H7 (cell line): ENCODE data around the gene ATRIP. TPM values are rescaled to one million over a fixed set of nuclear protein-coding genes. Genes with fewer than 3 reads are reported as not detected.
"Not testable (repeated sequence)": the region's sequence is repeated elsewhere in the genome, so short reads cannot be mapped to it uniquely, and the experiment has no call there.

Experiments
- DNase-seq: peaks from one replicate; pipeline ENCODE4 v3.0.0; 2012
- H3K27me3 ChIP-seq: 2 replicates; pipeline ENCODE4 v1.6.0; 2011; ENCODE audit warnings: mild to moderate bottlenecking, low read length; ENCODE audit not compliant: control insufficient read depth, insufficient read depth
- H3K36me3 ChIP-seq: replicated peaks from 2 replicates; pipeline ENCODE4 v1.5.1; 2011; ENCODE audit warnings: low read length; ENCODE audit not compliant: control insufficient read depth, insufficient read depth
- H3K4me3 ChIP-seq: 2 replicates; pipeline ENCODE4 v1.5.1; 2011; ENCODE audit warnings: low read depth, mild to moderate bottlenecking, control low read depth, low read length, moderate library complexity; ENCODE audit not compliant: insufficient read depth
- total RNA-seq: library from RNA; depleted of rRNA; stranded (reverse); fragments of >200 nt; shearing (Covaris generic); gene quantifications from 2 replicates; pipeline ENCODE4 v1.2.3, GENCODE V29; 2014; rRNA removed

Gene ATRIP
- total RNA-seq = 13.4 and 18.5 TPM in 2 replicates

GRCh38 chr3:48446425-48447193, at the start of gene ATRIP:
Gene ATRIP (plus strand): TSS chr3:48446737. CDS start chr3:48446846, 109 bp downstream.
- Histone ChIP-seq H3K4me3 (peak within 1 kb of the TSS; percentile 95), H3K36me3 (peaks cover 10% of the 10 kb centered on the region), H3K27me3 (no peaks in the 10 kb centered on the region)
- DNase-seq = peak; percentile 99

GRCh38 chr3:48397767-48398681, 48.5 kb upstream of the ATRIP start:
- no peaks in the 10 kb centered on the region; the same call in 1 of the 2 replicates for H3K27me3 ChIP-seq
- H3K4me3 ChIP-seq = no peak overlapping the region
- H3K36me3 ChIP-seq = peaks cover 2% of the 10 kb centered on the region; the same call in 1 of the 2 replicates
- DNase-seq = peak; percentile 34

GRCh38 chr3:48398701-48399386, 47.7 kb upstream of the ATRIP start:
- no peak overlapping the region for H3K4me3 ChIP-seq
- H3K27me3 ChIP-seq = no peaks in the 10 kb centered on the region; the same call in 1 of the 2 replicates
- peak; percentile 61 for DNase-seq
- peaks cover 4% of the 10 kb centered on the region for H3K36me3 ChIP-seq

- peak; percentile 69 for DNase-seq
- peaks cover 10% of the 10 kb centered on the region for H3K36me3 ChIP-seq
- H3K4me3 ChIP-seq = no peak overlapping the region
- H3K27me3 ChIP-seq = no peaks in the 10 kb centered on the region; the same call in 1 of the 2 replicates
These were observed 47.0 kb upstream of the ATRIP start for GRCh38 chr3:48399387-48400172.

GRCh38 chr3:48400824-48401433, 45.6 kb upstream of the ATRIP start:
- H3K36me3 ChIP-seq = peaks cover 14% of the 10 kb centered on the region
- DNase-seq = peak; percentile 93
- H3K27me3 ChIP-seq = no peaks in the 10 kb centered on the region
- H3K4me3 ChIP-seq = no peak overlapping the region

- peak; percentile 41 for DNase-seq
- H3K27me3 ChIP-seq, H3K4me3 ChIP-seq: not testable (repeated sequence)
- H3K36me3 ChIP-seq = peaks cover 19% of the 10 kb centered on the region
These were observed 45.1 kb upstream of the ATRIP start for GRCh38 chr3:48401434-48401901.

- Histone ChIP-seq H3K4me3 (no peak overlapping the region), H3K27me3 (no peaks in the 10 kb centered on the region), H3K36me3 (peaks cover 25% of the 10 kb centered on the region)
- peak; percentile 32 for DNase-seq
These were observed 44.2 kb upstream of the ATRIP start for GRCh38 chr3:48402281-48402732.

- Histone ChIP-seq H3K36me3 (peaks cover 28% of the 10 kb centered on the region), H3K4me3 (no peak overlapping the region), H3K27me3 (no peaks in the 10 kb centered on the region)
- DNase-seq = peak; percentile 19
These were observed 43.6 kb upstream of the ATRIP start for GRCh38 chr3:48402907-48403306.

- Histone ChIP-seq H3K27me3 (no peaks in the 10 kb centered on the region), H3K4me3 (no peak overlapping the region), H3K36me3 (peaks cover 35% of the 10 kb centered on the region)
- DNase-seq = peak; percentile 24
These were observed 42.8 kb upstream of the ATRIP start for GRCh38 chr3:48403533-48404439.

GRCh38 chr3:48404440-48405342, 41.8 kb upstream of the ATRIP start:
- H3K4me3 ChIP-seq = no peak overlapping the region
- peak; percentile 28 for DNase-seq
- H3K27me3 ChIP-seq = no peaks in the 10 kb centered on the region
- peaks cover 42% of the 10 kb centered on the region for H3K36me3 ChIP-seq

- peaks cover 46% of the 10 kb centered on the region for H3K36me3 ChIP-seq
- H3K27me3 ChIP-seq = no peaks in the 10 kb centered on the region
- H3K4me3 ChIP-seq = no peak overlapping the region
- DNase-seq = peak; percentile 32
These were observed 41.1 kb upstream of the ATRIP start for GRCh38 chr3:48405343-48405881.
